HG03108 (cell line): Measurements from ENCODE around the gene LRMDA.

Experiments used
- ATAC-seq: cut with Tn5 transposase; IDR thresholded peaks from one replicate; pipeline ENCODE4 v1.9.1; 2021; ENCODE audit warnings: moderate library complexity; ENCODE audit not compliant: unreplicated experiment

The LRMDA gene

GRCh38 chr10:76205361-76205760 lies 773.9 kb downstream of the LRMDA start:
- ATAC-seq, result no peak

GRCh38 chr10:76206797-76207352 lies 775.5 kb downstream of the LRMDA start:
- ATAC-seq, result no peak

- ATAC-seq, result no peak
Measured at GRCh38 chr10:76209135-76209534, 777.7 kb downstream of the LRMDA start.

GRCh38 chr10:76210211-76210610 lies 778.8 kb downstream of the LRMDA start:
- ATAC-seq, result no peak

- ATAC-seq, result no peak
Measured at GRCh38 chr10:76211691-76212090, 780.3 kb downstream of the LRMDA start.

- ATAC-seq, result no peak
Measured at GRCh38 chr10:76213876-76214275, 782.5 kb downstream of the LRMDA start.

GRCh38 chr10:76218035-76218434 lies 786.6 kb downstream of the LRMDA start:
- no peak for ATAC-seq

GRCh38 chr10:76229341-76229740 lies 797.9 kb downstream of the LRMDA start:
- no peak for ATAC-seq

GRCh38 chr10:76230921-76231285 lies 799.5 kb downstream of the LRMDA start:
- ATAC-seq, result no peak

- no peak for ATAC-seq
Measured at GRCh38 chr10:76231286-76231934, 800.0 kb downstream of the LRMDA start.

- no peak for ATAC-seq
Measured at GRCh38 chr10:76234499-76235226, 803.2 kb downstream of the LRMDA start.

- ATAC-seq, result no peak
Measured at GRCh38 chr10:76236356-76236755, 804.9 kb downstream of the LRMDA start.

- no peak for ATAC-seq
Measured at GRCh38 chr10:76242956-76243355, 811.5 kb downstream of the LRMDA start.

GRCh38 chr10:76244061-76244686 lies 812.8 kb downstream of the LRMDA start:
- ATAC-seq, result no peak

GRCh38 chr10:76245951-76246495 lies 814.6 kb downstream of the LRMDA start:
- no peak for ATAC-seq

GRCh38 chr10:76248649-76249200 lies 817.3 kb downstream of the LRMDA start:
- no peak for ATAC-seq

GRCh38 chr10:76251841-76252671 lies 820.6 kb downstream of the LRMDA start:
- ATAC-seq, result no peak

- no peak for ATAC-seq
Measured at GRCh38 chr10:76252733-76253132, 821.3 kb downstream of the LRMDA start.

- ATAC-seq, result no peak
Measured at GRCh38 chr10:76255241-76255640, 823.8 kb downstream of the LRMDA start.

- ATAC-seq, result no peak
Measured at GRCh38 chr10:76257816-76258215, 826.4 kb downstream of the LRMDA start.
